NCI-H1105 treated with DMSO at 0.1 percent for 48 hours (cell line): ENCODE data around the gene SKI.

Source experiments
- DNase-seq: peaks from one replicate; lab custom pipeline; 2025; lab: John Stamatoyannopoulos, UW

SKI gene

DNA sequence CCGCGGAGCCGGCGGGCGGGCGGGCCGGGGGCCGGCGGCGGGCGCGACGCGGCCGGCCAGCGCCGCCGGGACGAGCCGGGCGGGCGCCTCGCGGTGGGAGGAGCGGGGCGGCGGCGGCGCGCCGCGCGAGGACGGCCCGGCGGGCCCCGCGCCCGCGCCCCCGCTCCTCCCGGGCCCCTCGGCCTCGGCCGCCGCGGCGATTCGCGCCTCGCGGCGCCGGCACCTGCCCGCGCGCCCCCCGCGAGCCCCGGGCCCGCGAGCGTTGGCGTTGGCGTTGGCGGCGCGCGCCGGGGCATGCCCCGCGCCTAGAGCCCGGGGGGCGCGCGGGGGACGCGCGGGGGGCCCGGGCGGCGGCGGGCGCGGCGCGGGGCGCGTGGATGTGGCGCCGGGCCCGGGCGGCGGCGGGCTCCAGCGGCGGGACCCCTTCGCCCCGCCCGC is at the start of gene SKI:
Gene SKI, plus strand, starts transcription at position 163 of the 438 bp plus-strand sequence. CDS start 448 bp downstream, outside the sequence.
- no peak for DNase-seq

DNA sequence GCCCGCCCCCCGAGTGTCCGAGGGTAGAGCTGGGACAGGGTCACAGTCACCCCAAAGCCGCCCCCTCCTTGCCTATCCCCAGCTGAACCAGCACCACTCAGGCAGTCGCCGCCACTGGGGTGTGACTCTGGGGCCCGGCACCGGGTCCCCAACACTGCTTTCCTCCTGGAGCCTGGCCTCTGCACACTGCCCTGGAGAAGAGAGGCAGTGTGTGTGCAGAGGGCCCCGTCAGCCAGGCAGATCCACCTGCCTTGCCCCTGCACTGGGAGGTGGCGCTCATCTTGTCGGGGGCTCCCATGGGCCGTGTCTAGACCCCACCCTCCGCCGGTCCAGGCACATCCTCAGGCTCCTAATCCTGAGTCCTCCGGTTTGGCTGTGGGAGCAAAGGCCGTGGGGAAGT is 49.2 kb upstream of the SKI start:
- DNase-seq = no peak

DNA sequence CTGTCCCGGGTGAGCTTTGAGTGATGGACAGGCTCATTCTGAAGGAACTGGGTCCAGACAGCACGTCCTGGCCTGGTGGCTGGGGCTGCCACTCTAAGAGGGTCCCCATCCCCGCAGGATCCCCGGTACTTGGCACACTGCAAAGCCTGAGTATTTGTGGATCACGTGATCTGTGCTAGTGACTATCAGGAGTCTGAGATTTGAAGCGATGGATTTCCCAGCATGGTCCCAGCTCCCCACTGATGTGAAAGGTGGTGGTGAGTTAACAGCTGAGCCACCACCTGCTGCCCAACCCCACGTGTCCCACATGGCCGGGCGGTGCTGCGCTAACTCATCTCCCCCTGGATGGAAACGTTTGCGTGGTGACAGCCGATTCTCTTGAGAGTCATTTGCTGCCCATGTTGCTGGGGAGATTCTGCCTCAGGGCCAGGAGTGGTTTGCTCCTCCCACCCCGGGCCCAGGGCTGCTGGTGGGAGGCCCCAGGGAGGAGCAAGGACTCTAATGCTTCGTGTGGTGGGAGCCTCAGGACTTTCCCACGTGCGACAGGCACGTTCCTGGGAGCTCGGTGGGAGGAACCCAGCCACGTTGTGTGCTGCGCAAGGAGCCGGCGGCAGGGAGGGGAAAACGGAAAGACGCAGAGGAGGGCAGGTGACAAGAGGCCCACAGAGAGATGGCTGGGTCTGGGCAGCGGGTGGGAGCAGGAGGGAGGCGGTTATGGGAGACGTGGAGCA is 48.7 kb upstream of the SKI start:
- no peak for DNase-seq

DNA sequence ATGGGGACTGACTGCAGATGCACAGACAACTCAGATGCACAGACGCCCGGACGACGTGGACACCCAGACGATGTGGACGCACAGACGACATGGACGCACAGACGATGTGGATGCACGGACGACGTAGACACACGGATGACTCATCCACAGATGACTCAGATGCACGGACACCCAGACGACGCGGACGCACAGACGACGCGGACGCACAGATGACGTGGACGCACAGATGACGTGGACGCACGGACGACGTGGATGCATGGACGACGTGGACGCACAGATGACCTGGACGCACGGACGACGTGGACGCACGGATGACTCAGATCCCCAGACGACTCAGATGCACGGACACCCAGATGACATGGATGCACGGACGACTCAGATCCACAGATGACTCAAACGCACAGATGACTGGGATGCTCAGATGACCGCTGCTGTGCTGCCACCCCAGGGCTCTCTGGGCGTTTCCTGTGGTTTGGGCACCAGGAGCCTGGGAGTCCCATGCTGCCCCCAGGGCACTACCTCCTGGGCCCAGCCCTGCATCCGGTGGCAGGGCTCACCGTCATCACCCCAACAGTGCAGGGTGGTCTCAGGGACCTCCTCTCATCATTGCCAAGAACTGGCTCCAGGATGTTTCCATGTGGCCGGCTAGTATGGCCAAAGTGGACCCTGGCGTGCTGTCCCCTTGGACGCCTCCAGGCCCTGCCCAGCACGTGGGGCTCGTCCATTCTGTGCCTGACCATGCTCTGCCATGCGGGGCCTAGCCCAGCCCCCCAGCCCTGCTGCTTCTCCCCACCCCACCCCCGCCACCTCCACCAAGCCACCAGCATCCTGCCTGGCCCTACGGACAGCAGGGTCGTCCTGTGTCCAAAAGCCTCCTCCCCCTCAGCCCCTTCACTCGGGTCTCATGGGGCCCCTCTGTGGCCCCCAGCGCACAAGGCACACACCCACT is 47.5 kb upstream of the SKI start:
- DNase-seq = no peak

DNA sequence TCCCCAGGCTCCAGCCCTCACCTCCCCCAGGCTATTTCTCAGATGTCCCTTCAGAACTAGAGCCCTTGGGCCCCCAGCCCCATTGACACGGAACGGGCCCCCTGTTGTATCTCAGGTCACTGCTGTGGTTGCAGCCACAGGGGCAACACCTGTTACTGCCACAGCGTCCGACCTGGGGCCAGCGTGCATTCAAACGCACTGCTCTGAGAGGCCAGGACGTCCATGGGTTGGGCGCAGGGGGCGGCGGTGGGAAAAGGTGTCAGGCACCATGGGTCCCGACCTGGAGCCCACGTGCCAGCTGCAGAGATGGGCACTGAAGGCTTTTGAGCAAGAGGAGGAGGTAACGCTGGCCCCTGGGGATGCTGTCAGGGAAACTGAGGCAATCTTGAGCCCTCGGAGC is 46.8 kb upstream of the SKI start:
- DNase-seq = no peak

DNA sequence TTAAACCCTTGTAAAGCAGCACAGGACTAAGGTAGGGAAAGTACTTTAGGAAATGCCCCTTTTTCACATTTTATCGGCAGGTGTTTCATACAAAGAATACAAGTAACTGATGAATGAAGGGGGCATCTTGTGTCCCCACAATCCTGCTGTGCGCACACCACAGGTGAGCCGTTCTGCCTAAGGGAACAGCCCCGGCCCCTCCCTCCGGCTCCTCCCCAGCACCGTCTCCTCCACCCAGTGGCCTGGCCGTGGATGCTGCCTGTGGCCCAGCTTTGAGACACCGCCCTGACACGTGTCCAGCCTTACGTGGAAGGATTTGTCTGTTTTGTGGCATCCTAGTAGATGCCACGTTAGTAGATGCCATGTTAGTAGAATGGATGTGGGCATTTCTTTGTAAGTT is 46.4 kb upstream of the SKI start:
- no peak for DNase-seq

DNA sequence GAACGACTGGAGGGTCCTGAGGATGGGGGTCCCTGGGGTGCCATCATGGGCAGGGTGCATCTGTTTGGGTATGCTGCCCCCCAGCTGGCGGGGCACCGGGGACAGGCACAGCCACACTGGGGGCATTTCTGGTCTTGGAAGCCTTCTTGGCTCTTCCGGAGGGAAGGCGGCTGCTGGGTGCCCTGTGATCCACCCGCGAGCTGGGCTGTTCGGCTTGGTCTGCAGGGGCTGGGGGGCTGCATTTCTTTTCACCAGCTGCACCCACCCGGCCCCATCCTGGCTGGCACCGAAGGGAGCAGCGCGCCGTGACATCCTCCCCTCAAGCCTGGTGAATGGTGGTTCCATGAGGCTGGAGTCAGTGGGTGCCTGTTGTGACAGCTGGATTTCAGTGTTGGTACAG is 45.7 kb upstream of the SKI start:
- no peak for DNase-seq

DNA sequence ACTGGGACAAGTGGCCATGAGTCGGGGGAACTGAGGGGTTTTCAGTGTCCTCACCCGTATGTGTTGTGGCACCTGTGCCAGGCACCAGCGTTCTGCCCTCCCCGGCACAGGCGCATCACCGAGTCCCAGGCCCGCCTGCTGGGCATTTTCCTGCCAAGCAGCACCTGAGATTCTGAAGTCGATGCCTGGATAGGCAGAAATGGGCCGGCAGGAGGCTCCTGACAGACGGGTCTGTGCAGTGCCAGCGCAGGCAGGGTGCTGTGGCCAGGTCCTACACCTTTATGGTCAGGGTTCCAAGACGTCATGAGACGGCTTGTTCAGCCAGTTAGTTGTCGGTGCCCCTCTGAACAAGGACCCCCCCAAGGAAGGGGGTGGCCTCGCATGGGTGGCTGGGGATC is 44.2 kb upstream of the SKI start:
- no peak for DNase-seq

DNA sequence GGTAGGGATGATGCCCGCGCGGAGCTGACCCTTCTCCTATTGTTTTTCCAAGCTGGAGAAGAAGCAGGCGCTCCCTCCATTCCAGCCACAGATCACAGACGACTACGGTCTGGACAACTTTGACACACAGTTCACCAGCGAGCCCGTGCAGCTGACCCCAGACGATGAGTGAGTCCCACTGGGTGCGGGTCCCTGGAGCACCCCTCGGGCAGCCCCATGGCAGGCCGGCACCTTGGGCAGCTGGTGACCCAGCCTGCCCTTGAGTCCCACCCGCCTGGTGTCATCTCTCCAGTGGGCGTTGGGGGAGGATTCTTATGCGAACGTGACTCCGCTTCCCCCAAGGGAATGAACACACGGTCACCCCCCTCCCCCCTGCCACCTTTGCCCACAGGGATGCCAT is 43.6 kb upstream of the SKI start:
- DNase-seq = no peak

DNA sequence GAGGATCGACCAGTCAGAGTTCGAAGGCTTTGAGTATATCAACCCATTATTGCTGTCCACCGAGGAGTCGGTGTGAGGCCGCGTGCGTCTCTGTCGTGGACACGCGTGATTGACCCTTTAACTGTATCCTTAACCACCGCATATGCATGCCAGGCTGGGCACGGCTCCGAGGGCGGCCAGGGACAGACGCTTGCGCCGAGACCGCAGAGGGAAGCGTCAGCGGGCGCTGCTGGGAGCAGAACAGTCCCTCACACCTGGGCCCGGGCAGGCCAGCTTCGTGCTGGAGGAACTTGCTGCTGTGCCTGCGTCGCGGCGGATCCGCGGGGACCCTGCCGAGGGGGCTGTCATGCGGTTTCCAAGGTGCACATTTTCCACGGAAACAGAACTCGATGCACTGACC is 43.2 kb upstream of the SKI start:
- no peak for DNase-seq

DNA sequence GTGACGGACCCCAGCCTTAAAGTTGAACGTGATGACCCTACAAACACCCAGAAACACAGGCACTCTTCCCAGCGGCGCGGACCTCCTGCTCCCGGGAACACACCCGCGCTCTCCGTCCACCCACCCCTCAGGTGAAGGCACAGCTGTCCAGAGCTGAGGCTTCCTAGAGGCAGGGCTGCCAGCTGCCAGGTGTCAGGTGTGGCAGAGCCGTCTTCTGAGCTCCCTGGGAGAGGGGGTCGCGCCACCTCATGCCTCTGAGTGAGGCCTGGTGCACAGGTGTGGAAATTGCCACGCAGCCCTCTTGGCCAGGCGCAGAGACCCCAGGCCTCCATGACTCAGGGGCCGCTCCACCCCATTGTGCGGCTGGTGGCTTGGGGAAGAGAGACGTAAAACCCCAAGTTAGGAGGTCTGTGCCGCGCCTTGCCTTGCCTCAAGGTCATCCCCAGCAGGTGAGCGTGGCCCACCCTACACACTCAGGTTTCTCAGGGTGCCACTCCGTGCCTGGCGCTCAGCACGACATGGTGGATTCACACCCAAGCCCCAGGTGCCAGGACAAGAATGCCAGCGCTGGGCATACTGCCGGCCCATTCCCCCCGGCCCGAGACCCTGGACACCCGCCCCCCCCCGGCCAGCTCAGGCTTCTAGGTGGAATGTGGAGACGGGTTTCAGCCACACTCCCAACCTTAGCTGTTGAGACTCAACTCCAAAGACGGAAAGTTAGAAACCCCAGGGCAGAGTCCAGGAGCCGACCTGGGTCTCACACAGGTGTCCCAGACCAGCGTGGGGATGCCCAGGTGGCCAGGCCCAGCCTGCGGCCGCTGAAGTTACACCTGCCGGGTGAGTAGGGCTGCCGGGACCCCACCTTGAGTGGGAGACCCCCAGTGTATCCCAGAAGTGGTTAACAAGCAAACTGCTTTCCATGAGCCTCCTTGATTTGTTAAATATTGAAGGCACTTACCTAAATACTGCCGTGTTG is 42.0 kb upstream of the SKI start:
- no peak for DNase-seq

DNA sequence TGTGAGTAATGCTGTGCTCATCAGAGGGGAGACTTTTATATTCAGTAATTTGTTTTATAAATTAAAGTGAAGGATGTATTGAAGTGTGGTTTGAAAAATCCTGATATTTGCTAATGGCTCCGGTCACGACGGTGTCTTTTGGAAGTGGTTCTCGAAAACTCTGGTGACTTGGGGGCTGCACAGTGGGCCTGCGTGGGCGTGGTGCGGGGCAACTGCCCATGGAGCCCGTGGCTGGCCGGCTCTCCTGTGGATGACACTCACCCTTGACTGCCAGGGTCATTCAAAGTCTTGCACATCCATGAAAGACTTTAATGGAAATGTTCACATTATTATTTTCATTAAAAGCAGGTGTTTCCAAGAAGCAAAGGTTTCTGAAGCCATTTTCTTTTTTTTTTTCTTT is 41.2 kb upstream of the SKI start:
- DNase-seq = no peak

DNA sequence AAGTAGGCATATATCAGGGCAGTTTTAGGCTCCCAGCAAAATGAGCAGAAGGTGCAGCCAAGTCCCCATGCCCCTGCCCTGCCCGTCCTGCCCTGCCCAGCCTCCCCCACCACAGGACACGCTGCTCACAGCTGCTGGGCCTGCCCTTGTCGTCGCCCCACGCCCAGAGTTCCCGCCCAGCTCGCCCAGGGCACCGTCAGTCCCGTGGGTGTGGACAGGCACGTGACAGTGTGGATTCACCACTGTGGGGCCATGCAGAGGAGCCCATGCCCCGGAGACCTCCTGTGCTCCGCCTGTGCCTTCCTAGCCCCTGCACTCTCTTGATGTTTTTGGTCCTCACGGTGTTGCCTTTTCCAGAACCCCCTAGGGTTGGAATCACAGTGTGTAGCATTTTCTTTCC is 40.5 kb upstream of the SKI start:
- DNase-seq = no peak

DNA sequence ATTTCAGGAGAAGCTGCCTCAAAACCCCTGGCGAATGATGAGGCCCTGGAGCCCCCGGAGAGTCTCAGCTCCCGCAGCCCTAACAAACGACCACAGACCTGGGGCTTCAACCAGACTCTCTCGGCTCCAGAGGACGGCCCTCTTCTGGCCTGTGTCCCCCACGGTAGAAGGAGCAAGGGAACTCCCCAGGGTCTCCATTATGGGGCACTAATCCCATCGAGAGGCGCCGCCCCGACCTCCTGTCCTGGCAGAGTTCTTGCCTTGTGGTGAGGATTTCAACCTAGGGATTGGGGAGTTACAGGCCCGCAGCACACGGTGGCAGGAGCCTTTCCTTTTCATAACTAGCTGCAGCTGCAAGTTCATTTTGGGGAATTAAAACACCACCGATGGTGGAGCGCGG is 39.8 kb upstream of the SKI start:
- DNase-seq = no peak

DNA sequence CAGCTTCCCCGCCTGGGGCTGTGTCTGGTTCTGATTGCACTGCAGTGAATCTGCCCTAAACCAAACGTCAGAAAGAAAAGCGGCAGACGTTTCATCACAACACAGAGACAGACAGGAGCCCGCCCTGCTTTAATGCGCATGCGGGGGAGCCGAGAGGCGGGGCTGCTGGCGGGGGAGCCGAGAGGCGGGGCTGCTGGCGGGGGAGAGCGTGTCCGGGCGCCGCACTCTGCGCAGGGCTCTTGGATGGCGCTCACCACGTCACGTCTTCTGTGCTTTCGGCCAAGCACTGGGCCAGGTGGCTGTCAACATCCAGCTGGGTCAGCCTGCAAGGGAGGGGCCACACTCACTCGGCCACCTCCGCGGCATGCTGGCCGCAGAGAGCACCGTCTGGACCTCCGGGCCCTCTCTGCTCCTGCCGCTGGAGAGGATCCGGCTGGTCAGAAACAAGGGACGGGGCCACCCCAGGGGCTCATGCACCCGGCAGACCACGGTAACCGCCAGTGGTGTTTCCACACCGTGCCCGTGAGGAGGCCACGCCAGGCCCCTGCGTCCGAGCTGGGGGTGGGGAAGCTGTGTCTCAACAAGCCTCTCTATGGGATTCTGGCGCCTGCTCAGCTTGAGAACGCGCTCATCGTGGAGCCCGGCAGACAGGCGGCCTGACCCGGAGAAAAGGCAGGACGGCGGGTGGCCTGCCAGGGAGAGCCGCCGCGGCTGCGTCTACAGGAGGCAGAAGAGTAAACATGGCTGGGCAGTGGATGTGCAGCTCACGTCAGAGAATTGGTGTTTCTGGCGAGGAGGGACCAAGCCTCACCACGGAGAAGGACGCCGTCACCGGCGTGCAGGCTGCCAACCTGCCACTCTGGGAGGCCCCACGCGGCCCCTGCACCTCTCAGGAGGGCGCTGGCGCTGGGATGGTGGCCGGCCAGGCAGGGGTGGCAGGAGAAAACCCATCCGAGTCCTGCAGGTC is 38.4 kb upstream of the SKI start:
- peak; percentile 93 for DNase-seq

DNA sequence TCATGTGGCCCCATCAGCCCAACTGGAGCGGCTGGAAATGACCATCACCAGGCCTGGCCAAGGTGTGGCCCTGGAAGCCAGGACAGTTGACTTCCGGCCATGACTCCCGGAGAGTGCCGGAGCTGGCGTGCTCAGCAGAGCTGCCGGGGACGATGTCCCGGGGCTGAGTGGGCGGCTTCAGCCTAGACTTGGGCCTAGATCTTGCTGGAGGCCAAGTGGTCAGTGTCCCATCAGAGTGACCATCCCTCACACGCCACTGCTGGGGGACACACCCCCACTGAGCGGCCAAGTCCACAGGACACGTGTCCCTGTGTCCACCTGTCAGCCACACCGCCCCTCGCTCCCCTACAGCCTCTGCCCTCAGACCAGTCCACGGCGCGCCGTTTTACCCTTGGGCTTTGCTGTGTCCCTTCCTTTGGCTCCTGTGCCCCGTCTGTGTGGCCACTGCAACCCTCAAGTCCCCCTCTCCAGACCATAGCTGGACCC is 37.6 kb upstream of the SKI start:
- no peak for DNase-seq

DNA sequence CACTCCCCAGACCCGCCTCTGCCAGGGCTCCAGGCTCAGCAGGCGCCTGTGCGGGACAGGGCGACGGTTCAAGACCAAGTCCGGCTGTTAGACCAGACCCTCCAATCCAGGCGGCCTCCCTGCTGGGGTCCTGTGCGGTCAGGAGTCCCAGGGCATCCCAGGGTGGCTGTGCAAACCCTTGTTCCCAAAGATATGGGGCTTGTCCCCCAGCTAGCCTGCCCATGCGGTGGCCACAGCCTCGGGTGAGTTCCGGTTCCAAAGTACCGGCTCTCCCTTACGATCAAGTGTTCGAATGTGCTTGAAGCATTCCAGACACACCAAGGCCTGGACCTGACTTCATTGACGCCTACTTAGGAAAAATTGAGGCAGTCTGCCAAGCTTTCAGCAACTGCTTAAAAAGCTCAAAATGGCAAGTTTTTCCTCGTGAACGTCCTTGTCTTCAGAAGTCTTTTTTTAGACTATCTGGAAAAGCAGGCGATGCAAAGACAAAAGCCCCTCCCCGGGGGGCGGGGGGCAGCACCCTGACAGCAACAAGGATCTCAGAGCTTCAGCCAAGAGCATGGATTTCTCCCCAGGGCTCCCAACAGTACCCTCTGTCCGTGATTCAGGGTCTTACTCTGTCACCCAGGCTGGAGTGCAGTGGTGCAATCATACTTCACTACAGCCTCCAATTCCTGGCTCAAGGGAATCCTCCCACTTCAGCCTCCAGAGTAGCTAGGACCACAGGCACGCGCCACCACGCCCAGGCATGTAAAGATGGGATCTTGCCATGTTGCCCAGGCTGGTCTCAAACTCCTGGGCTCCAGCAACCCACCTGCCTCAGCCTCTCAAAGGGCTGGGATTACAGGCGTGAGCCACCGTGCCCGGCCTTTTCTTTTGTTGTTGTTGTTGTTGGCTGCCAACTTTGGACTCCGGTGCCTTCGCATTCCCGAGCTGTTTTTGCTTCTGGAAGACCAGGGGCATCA is 35.8 kb upstream of the SKI start:
- no peak for DNase-seq

DNA sequence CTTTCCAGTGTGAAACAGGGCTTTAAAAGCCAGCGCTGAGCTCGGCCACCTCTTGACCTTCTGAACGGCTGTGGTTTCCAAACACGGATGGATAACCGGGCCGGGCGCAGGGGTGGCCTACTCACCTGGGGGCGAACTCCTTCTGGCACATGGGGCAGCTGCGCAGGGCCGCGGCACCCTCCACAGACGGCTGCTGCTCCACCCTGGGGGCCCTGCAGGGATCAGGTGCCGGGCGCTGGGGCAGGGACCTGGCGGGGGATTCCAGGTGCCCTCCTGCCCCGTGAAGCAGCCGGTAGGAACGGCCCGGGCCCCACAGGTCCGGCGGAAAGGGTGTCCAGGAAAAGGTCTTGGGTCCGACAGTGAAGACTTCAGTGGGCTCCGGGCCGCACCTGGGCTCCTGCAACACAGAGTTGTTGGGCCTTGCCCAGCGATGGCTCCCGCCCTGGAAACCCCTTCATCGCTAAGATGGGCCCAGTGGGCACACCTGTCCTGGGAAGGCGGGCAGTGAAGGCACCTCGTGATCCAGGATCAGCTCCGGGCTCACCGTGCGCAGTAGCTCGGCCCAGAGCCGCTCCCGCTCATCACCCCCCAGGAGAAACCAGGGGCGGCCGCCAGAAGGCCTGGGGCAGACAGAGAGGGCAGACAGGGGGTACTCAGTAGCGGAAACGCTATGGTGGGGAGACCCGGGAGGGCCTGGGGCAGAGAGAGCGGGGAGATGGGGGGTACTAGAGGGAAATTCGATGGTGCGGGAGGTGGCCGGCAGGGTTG is 34.4 kb upstream of the SKI start:
- DNase-seq = no peak
